ENCODE results near the gene SERPINH1.

Gene SERPINH1

GRCh38 chr11:75516140-75516539 lies 45.9 kb upstream of the SERPINH1 start:
- no peaks in the 10 kb centered on the region for H3K79me2 ChIP-seq (ENCODE audit: insufficient read depth, low read length)
- no peak overlapping the region for H3K4me2 ChIP-seq (ENCODE audit: low read depth, low read length, poor library complexity, severe bottlenecking)
- H3K36me3 ChIP-seq (ENCODE audit: insufficient read depth, low read length) = no peaks in the 10 kb centered on the region
- no peaks in the 10 kb centered on the region for H3F3A ChIP-seq (ENCODE audit: low read depth)
- no peaks in the 10 kb centered on the region for H3K4me1 ChIP-seq (ENCODE audit: insufficient read depth, low read length, poor library complexity, severe bottlenecking)
- H3K27me3 ChIP-seq (ENCODE audit: insufficient read depth, low read length, poor library complexity, severe bottlenecking) = no peaks in the 10 kb centered on the region
- no peaks in the 10 kb centered on the region for H3K9me2 ChIP-seq (replicated peaks; ENCODE audit: low read depth, low read length)
- H3K4me3 ChIP-seq (ENCODE audit: low read length, poor library complexity, severe bottlenecking) = no peak overlapping the region
- H4K20me1 ChIP-seq (ENCODE audit: insufficient read depth, low read length, poor library complexity, severe bottlenecking) = no peaks in the 10 kb centered on the region
- H3K9ac ChIP-seq (ENCODE audit: low read depth, low read length, poor library complexity, severe bottlenecking) = no peak overlapping the region
- H2AFZ ChIP-seq (ENCODE audit: low read length) = no peak overlapping the region
- H3K9me3 ChIP-seq (ENCODE audit: insufficient read depth, low read depth, low read length) = no peaks in the 10 kb centered on the region
- TF ChIP-seq EZH2phosphoT487 (IDR thresholded peaks at IDR 0.05; ENCODE audit: borderline replicate concordance) = no peak
- TF ChIP-seq, protein P1, sequence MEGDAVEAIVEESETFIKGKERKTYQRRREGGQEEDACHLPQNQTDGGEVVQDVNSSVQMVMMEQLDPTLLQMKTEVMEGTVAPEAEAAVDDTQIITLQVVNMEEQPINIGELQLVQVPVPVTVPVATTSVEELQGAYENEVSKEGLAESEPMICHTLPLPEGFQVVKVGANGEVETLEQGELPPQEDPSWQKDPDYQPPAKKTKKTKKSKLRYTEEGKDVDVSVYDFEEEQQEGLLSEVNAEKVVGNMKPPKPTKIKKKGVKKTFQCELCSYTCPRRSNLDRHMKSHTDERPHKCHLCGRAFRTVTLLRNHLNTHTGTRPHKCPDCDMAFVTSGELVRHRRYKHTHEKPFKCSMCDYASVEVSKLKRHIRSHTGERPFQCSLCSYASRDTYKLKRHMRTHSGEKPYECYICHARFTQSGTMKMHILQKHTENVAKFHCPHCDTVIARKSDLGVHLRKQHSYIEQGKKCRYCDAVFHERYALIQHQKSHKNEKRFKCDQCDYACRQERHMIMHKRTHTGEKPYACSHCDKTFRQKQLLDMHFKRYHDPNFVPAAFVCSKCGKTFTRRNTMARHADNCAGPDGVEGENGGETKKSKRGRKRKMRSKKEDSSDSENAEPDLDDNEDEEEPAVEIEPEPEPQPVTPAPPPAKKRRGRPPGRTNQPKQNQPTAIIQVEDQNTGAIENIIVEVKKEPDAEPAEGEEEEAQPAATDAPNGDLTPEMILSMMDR (conservative IDR thresholded peaks at IDR 0.05; ENCODE audit: low read length) = no peak

DNA sequence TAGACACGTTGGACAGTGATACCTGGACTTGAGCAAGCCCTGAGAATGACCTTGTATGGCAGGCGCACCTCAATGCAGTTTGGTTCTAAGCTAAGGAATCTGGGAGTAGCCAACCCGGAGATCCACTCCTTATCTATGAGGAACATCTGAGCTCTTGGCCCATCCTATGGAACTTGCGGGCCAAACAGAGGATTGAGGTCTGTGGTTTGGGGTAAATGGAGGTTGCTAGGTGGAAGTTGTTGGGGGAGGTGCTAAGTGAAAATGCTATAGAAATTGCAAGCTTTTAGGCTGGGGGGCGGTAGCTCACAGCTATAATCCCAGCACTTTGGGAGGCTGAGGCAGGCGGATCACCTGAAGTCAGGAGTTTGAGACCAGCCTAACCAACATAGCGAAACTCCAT lies 45.2 kb upstream of the SERPINH1 start:
- Histone ChIP-seq H3K27me3 (ENCODE audit: insufficient read depth, low read length, poor library complexity, severe bottlenecking) (no peaks in the 10 kb centered on the region), H4K20me1 (ENCODE audit: insufficient read depth, low read length, poor library complexity, severe bottlenecking) (no peaks in the 10 kb centered on the region), H3K9ac (ENCODE audit: low read depth, low read length, poor library complexity, severe bottlenecking) (no peak overlapping the region), H3K36me3 (ENCODE audit: insufficient read depth, low read length) (no peaks in the 10 kb centered on the region), H3F3A (ENCODE audit: low read depth) (no peaks in the 10 kb centered on the region), H3K4me3 (ENCODE audit: low read length, poor library complexity, severe bottlenecking) (no peak overlapping the region), H2AFZ (ENCODE audit: low read length) (no peak overlapping the region), H3K4me2 (ENCODE audit: low read depth, low read length, poor library complexity, severe bottlenecking) (no peak overlapping the region), H3K4me1 (ENCODE audit: insufficient read depth, low read length, poor library complexity, severe bottlenecking) (no peaks in the 10 kb centered on the region), H3K9me2 (replicated peaks; ENCODE audit: low read depth, low read length) (no peaks in the 10 kb centered on the region), H3K9me3 (ENCODE audit: insufficient read depth, low read depth, low read length) (no peaks in the 10 kb centered on the region), H3K79me2 (ENCODE audit: insufficient read depth, low read length) (no peaks in the 10 kb centered on the region)
- TF ChIP-seq, protein P1 (conservative IDR thresholded peaks at IDR 0.05; ENCODE audit: low read length) = no peak
- TF ChIP-seq EZH2phosphoT487 (IDR thresholded peaks at IDR 0.05; ENCODE audit: borderline replicate concordance) = no peak

DNA sequence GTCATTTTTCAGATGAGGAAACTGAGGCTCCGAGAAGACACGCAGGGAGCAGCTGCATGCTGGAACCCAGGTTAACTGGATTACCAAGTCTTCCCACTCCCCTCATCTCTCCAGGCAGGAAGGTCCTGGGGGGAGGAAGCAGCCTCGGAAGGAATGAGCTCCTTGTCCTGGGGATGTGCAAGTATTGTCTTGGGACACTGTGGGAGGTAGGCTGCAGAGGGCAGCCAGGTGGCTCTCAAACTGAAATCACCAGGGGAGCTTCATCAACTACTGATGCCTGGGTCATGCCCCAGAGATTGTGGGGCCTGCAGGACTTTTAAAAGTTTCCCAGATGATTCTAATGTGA lies 43.9 kb upstream of the SERPINH1 start:
- Histone ChIP-seq H4K20me1 (ENCODE audit: insufficient read depth, low read length, poor library complexity, severe bottlenecking) (no peaks in the 10 kb centered on the region), H3K36me3 (ENCODE audit: insufficient read depth, low read length) (no peaks in the 10 kb centered on the region), H3K4me2 (ENCODE audit: low read depth, low read length, poor library complexity, severe bottlenecking) (no peak overlapping the region), H3K79me2 (ENCODE audit: insufficient read depth, low read length) (no peaks in the 10 kb centered on the region), H2AFZ (ENCODE audit: low read length) (no peak overlapping the region), H3K9me3 (ENCODE audit: insufficient read depth, low read depth, low read length) (no peaks in the 10 kb centered on the region), H3K27me3 (ENCODE audit: insufficient read depth, low read length, poor library complexity, severe bottlenecking) (no peaks in the 10 kb centered on the region), H3F3A (ENCODE audit: low read depth) (no peaks in the 10 kb centered on the region), H3K9me2 (replicated peaks; ENCODE audit: low read depth, low read length) (no peaks in the 10 kb centered on the region), H3K4me3 (ENCODE audit: low read length, poor library complexity, severe bottlenecking) (no peak overlapping the region), H3K9ac (ENCODE audit: low read depth, low read length, poor library complexity, severe bottlenecking) (no peak overlapping the region), H3K4me1 (ENCODE audit: insufficient read depth, low read length, poor library complexity, severe bottlenecking) (no peaks in the 10 kb centered on the region)
- no peak for TF ChIP-seq EZH2phosphoT487 (IDR thresholded peaks at IDR 0.05; ENCODE audit: borderline replicate concordance)
- TF ChIP-seq, protein P1 (conservative IDR thresholded peaks at IDR 0.05; ENCODE audit: low read length) = no peak

Data from Loucy (cell line).